ENCODE results near the gene TMEM132E.
"Not testable (repeated sequence)": the region's sequence is repeated elsewhere in the genome, so short reads cannot be mapped to it uniquely, and the experiment has no call there.

TMEM132E gene, protein sequence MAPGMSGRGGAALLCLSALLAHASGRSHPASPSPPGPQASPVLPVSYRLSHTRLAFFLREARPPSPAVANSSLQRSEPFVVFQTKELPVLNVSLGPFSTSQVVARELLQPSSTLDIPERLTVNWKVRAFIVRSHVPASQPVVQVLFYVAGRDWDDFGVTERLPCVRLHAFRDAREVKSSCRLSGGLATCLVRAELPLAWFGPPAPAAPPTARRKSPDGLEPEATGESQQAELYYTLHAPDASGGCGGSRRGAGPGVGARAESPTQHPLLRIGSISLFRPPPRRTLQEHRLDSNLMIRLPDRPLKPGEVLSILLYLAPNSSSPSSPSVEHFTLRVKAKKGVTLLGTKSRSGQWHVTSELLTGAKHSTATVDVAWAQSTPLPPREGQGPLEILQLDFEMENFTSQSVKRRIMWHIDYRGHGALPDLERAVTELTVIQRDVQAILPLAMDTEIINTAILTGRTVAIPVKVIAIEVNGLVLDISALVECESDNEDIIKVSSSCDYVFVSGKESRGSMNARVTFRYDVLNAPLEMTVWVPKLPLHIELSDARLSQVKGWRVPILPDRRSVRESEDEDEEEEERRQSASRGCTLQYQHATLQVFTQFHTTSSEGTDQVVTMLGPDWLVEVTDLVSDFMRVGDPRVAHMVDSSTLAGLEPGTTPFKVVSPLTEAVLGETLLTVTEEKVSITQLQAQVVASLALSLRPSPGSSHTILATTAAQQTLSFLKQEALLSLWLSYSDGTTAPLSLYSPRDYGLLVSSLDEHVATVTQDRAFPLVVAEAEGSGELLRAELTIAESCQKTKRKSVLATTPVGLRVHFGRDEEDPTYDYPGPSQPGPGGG (N-terminal part only)

DNA sequence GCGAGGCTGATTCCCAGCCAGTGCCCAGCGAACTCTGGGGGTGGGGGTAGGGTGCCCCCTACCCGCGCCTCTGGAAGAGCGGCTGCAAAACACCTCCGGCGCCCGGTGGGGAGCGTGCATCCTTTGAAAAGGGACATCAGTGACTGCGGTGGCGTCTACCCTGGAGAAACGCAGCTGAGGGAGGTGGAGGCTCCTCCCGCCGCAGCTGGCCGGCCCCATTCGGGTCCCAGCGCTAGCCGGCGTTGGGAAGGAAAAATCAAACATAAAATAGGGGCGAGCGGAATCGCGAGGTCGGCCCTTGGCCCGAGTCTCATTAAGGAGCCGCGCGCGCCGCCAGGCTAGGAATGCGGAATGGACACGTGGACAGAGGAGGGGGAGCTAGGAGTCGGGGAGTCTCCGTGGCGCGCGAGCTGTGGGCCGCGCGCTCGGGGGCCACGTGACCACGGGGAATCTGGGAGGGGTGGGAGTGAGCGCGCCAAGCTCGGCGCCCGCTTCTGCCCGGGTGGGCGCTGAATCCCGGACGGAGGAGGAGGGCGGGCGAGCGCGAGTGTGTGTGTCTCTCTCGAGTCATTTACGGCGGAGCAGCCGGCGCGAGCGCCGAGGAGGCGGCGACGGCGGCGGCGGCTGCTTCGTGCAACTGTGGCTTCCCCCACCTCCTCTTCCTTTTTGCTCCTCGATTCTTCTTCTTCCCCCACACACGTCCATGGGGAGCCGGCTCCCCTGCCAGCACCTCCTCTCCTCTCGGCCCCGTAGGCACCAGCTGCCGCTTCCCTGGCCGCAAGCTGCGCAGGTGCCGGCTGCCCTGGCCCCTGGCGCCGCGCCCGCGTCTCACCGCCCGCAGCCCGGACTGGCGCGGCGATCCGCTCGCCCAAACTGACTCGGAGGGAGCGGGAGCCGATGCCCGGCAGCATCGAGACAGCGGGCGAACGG is at the start of gene TMEM132E:
TMEM132E (plus strand) TSS at position 566 of the 930 bp plus-strand sequence. CDS start 1,495 bp downstream, outside the sequence.
- no peak for DNase-seq

DNA sequence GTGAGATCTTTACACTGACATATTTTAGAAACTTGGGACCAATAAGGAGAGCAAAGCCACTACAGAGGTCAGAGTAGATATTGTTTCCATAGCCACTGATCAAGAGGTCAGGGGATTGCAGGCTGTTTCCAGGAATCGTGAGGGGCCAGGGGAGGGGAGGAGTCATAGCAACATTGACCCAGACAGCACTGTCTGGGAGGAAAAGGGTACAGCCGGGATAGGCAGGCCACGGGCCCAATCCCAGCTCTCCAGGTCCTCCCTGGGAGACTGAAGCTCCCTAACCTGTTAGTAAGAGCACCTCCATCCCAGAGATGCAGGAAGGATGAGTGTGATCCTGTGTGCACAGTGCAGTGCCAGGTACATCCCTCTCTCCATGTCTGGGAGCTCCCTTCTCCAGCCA is 48.5 kb upstream of the TMEM132E start:
- no peak for DNase-seq

DNA sequence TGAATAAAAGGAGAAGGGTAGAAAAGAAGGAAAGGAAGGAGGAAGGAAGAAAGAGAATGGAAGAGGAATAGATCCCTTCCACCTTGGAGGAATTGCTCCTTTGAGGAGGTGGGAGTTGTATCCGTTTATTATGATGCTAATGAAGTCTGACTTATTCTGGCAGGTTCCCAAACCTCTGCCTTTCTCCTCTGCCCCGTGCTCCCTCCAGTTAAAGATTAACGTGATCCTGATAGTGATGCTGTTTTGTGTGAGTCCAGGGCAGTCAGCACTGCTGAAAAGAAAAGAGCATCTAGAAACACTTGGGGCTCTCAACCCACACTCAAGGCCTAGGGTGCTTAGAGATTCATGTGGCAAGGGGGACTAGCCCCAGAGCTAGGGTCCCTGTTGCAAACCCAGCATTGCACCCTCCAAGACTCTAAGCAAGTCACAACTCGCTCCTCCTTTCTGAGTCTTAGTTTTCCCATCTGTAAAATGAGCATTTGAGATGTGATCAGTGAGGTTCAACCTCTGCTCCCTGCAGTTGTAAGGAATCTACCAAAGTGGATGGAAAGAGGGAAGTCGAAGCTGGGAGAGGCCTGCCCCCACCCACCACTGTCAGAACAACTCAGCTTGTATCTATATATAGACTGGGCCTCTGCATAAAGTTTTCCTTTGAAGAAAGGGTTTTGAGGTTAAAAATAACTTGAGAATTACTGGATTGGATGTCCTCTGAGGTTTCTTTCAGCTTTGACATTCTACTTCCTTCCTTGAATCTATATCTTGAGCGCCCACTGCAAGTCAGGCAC is 46.9 kb upstream of the TMEM132E start:
- DNase-seq, result no peak

DNA sequence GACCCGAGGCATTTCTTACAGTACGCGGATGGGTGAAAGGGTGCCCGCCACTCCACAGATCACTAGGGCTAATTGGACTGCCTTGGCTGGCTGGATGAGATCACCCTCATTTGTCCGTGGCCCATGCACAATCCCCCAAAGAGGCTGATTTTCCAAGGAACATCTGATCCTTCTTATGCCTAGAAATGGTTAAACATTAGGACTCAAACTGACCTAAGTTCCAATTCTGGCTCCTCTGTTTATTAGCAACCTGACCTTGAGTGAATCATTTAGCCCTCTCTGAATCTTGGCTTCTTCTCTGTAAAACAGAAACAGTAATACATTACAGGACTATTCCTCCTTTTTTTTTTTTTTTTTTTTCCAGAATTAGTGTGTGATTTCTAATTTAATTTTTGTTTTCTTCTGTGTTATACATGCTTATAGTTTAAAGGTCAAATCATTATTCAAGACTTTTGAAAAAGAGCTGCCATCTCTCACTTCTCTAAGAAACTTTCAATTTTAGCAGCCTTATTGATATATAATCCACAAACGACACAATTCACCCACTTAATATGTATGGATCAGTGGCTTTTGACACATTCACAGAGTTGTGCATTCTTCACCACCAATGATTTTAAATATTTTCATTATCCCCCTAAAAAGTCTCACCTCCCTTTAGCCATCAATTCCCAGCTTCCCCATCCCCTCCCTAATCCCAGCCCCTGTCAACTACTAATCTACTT is 45.4 kb upstream of the TMEM132E start:
- DNase-seq, result no peak

DNA sequence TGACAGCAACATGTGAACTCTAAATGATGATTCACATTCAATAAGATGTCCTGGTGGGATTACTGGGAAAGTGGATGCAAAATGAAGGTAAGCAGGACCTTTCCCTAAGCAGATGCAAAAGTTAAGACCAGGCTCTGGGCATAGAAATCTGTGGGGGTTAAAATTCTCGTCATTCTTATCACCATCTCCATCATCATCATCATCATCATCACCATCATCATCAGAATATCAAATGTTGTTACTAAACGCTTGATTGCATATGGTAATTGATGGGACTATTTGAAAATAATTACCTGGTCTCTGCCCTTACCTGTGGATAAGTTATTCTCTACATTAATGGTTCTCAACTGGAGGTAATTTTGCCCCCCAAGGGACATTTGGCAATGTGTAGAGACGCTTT is 41.9 kb upstream of the TMEM132E start:
- no peak for DNase-seq

DNA sequence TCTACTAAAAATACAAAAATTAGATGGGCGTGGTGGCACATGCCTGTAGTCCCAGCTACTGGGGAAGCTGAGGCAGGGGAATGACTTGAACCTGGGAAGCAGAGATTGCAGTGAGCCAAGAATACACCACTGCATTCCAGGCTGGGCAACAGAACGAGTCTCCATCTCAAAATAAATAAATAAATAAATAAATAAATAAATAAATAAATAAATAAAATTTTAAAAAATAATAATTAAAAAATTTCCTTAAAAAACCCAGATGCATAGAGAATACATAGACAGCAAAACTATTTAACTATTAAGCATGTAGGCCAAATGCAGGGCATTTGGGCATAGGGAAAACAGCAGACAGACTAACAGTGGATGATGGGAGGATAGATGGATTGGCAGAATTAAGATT is 40.8 kb upstream of the TMEM132E start:
- DNase-seq, result not testable (repeated sequence)

DNA sequence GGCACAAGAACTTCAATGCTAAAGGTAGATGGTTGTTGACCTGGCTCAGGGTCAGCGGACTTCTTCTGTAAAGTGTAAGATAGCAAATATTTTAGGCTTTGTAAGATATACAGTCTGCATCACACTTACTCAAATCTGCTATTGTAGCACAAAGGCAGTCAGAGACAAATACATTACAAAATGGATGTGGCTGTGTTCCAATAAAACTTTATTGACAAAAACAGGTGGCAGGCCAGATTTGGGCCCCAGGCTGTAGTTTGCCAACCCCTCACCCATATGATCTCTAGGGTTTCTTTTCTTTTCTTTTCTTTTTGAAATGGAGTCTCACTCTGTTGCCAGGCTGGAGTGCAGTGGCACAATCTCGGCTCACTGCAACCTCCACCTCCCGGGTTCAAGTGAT is 39.5 kb upstream of the TMEM132E start:
- DNase-seq, result no peak

DNA sequence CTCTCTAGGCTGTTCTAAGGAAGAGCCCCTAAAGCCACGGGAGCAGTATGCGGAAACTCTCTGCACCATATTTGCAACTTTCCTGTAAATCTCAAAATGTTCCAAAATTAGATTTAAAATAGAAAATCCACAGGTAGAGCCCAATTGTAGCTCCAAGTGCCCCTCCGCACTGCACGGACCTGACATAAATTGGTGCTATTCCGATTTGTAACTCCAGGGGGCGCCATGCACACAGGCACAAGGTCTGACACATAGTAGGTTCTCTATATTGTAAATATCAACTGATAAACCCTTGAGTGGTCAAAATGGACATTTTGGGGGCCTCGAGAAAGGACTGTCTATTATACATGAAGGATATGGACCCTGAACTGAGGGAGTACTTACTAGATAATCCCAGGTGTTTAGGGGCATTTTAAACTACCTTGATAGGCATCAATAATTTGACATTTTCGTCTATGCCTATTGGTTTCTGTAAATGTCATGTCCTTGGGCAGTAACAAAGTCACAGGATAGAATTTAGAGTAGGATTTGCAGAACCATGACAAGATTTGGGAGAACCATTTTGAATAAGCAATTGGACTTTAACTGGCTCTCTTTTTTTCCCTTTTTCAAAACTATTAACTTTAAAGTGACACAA is 36.6 kb upstream of the TMEM132E start:
- DNase-seq, result no peak

DNA sequence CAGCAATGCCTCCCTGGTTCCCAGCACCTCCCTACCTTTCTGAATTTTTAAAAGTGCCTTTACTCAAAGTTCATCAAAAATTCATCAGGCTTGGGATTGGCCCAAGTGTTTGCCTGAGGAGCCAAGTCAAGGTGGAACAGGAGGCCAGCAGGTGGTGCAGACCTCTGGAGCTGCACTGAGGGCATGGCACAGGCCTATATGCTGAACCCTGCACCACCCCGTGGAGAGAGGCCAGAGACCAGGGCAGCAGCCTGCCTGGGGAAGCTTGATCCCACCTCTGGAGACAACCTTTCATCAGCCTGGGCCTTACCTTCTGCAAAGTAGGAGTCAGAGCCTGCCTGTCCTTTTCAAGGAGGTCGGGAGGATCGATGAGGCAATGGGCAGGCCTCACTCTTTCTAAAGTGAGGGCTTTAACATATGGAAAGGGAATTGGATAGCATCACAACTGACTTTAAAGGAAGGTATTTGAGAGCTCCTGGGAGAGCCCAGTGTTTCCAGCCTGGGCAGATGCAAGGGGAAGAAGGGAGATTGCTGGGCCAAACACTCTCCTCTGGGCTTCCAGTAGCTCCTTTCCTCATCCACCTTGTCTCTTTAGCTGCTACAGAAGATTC is 31.8 kb upstream of the TMEM132E start:
- DNase-seq, result no peak

DNA sequence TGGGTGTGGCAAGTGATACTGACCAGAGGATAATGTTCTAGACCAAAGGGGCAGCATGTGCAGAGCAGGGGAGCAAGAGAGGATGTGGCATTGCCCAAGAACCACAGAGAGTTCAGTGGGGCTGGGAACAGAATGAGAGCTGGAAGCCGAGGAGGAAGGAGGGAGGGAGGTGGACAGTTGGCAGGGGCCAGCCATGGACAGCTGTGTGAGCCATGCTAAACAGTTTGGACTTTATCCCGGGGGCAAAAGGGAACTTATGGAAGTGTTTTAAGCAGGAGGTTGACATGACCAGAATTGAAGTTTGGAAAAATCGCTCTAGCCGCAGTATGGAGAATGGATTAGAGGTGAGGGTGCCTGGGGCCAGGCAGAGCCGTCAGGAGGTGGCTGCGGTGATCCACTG is 29.4 kb upstream of the TMEM132E start:
- DNase-seq, result no peak

DNA sequence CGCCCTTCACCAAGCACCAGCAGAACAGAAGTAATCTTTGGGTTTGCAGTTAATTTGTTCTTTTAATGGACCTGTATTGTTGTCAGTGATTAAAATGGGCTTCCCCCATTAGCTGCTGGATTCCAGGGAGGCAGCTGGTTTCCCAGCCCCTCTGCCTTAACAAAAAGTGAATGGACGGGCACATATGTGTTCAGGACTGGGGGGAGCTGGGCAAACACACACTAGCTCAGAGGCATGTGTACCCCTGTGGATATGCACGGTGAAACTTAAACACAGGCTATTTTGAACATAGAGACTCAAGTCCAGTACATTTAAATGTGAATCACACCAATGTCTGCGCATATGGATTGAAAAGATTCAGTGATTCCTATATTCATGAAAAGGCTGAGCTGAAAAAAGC is 25.5 kb upstream of the TMEM132E start:
- no peak for DNase-seq

DNA sequence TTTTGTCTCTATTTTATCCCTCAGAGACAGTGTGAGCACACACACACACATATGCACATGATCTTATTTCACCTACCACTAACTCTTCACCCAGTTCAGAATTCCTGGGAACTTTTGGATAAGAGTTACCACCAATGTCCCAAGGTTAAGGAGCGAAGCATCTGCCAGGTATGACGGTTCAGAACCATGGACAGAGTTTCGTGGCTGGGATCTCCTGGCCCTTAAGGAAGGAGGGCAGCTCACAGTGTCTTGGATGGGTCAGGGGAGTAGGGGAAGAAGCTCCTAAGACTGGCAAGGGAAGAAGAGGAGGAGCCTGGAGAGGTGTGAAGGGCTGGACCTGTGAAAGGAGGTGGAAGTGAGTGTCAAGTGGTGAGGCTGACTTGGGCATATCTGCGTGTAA is 23.0 kb upstream of the TMEM132E start:
- DNase-seq, result no peak

DNA sequence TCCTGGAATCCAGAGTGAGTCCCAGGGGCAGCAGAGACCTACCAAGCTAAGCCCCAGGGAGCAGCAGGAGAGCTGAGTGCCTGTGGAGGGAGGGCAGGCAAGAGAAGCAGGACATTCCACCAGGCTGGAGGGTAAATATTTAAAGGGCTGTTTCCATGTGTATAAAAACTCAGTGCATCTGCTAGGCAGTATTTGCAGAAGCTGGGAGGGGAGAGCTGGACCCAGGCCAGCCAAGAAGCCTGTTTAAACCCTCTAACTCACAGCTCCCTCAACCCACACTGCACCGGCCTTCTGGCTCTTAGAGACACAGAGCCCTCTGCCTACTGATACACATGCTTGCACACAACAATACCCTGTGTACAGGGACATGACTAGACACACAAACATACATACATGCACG is 22.5 kb upstream of the TMEM132E start:
- DNase-seq, result no peak

DNA sequence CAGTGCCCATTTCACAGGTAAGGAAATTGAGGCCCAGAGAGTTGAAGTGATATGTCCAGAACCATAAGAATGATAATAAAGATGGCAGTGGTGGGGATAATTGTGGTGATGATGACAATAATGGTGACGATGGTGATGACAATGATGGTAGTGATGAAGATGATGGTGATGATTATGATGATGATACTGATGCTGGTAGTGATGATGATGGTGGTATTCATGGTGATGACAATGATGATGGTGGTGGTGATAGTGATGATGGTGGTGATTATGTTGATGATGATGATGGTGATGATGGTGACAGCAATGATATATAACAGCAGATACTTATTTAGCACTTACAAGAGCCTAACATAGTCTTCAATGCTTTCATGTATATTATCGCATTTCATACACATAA is 18.1 kb upstream of the TMEM132E start:
- DNase-seq, result no peak

DNA sequence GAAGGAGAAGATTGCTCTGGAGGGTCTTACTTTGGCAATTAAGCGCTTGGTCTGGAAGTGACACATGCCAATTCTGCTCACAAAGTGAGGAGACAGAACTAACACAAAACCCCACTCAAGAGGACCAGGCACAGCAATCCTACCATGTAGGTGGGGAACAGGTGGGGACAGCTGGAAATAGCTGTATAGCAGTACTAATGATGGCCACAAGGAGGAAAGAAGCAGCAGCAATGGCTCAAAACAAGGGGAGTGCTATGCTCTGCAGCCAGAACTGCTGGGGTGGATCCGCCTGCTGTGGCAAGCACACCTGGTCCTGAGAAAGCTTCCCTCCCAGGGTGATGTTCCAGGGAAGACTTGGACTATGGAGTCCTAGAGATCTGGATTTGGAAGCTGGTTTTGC is 17.0 kb upstream of the TMEM132E start:
- DNase-seq, result no peak

DNA sequence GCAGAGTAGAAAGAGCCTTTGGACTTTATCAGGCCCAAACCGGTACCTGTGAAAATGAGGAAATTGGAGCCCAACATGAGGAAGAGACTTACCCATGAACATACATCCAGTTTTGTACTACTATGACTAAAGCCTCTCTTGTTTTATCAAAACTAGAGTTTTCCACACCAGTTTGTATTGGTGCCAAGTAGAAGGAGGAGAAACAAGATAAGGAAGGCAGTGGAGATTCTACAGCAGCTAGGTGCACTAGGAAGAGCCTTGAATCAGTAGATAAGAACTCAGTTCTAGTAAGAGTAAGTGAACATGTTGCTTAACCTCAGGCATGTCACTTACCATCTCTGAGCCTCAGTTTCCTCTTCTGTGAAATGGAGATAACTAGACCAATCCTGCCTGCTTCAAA is 13.7 kb upstream of the TMEM132E start:
- DNase-seq, result no peak

DNA sequence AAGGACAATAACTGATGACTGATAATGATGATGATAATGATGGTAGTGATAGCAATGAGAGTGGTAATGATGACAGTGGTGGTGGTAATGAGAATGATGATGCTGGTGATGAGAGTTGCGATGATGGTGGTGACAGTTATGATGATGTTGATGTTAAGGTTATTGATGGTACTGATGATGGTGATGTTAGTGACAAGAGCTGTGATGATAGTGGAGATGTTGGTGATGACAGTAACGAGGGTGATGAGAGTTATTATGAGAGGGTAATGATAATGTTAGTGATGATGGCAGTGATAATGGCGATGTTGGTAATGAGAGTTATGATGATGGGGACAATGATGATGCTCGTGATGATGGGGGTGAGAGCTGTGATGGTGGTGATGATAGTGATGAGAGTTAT is 13.2 kb upstream of the TMEM132E start:
- no peak for DNase-seq

DNA sequence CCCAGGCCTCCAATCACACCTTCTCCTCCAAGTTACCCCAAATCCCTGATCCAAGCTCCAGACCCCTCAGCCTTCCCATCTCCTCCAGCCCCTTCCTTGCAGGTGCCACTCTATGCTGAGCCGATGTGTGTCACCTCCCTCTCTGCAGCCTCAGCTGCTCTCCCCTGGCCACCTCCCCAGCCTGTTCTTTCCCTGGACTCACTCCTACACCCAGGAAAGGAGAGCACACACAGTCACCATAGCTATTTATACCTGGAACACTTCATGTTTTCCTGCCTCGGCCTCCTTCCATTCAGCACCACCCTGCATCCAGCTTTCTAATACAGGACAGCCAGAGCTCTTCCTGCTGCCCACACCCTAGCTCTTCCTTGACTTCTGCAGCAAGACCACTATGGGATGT is 12.5 kb upstream of the TMEM132E start:
- DNase-seq, result no peak

DNA sequence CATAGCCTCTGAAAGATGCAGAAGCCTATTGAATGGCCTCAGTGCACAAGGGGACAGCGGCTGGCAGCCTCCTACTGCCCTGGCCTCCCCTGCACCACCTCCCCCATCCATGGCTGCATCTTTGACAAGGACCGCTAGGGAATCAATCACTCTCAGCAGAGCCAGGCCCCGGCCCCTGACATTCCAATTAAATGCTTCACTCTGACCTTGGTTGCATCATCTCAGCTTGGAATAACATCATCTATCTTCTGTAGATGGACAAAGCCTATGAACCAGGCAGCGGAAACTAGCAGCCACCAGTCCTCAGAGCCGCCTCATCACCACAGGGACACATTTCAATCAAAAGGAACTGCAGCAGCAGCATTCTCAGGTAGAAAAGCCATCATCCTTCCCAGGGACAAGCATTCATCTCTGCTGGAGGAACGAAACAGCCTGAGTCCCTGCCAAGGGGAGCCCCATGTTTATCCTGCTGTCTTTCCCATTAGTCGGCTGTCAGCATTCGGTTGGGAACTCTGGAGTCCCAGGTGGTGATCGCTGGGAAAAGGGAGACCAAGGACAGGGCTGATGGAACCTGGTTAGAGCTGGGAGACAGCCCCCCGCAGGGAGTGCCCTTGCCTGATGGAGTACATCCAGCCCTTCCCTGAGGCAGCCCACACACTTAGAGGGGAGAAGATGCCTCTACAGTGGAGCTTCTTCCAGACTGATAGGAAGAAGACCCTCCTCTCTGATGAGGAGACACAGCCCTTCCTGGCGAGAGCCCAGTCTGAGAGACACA is 11.5 kb upstream of the TMEM132E start:
- no peak for DNase-seq

DNA sequence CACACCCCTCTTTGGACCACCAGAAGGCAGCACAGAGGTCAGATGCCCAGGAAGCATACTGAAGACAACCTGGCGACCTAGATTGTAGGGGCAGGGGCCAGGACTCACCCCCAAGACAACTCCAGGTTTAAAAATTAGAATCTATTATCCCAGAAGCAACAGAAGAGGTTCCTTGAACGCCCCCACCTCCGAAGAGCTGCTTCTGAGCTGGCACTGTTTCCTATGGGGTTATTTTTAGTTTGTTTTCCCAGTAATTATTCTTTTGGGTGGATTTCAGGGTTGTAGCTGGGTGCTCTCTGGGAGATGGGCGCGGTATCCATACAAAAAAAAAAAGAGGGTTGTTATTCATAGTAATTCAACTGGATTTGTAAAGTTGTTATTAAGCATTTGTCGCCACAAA is 10.4 kb upstream of the TMEM132E start:
- DNase-seq, result no peak

Measured in amniotic stem cell (primary cell).